Measurements from ENCODE around the gene ARSG.
"Not testable (repeated sequence)": the region's sequence is repeated elsewhere in the genome, so short reads cannot be mapped to it uniquely, and the experiment has no call there.

- not testable (repeated sequence) for TF ChIP-seq POLR2A (IDR thresholded peaks at IDR 0.05; ENCODE audit: low read length); GATA1 (IDR thresholded peaks at IDR 0.05; ENCODE audit: low read depth, low read length)
Measured at GRCh38 chr17:68354311-68354710, 63.0 kb downstream of the ARSG start.
